WI38 (cell line): ENCODE data around the gene MIA3.

ENCODE experiments used
- H3K4me3 ChIP-seq: 2 replicates; pipeline ENCODE4 v1.5.1; 2011; ENCODE audit warnings: low read depth, mild to moderate bottlenecking, control low read depth, low read length
- TF ChIP-seq, protein P1 (sequence below): IDR thresholded peaks from 2 replicates; pipeline ENCODE4 v1.5.1; 2012; ENCODE audit warnings: low read depth, mild to moderate bottlenecking, control low read depth, low read length

MIA3 gene

DNA sequence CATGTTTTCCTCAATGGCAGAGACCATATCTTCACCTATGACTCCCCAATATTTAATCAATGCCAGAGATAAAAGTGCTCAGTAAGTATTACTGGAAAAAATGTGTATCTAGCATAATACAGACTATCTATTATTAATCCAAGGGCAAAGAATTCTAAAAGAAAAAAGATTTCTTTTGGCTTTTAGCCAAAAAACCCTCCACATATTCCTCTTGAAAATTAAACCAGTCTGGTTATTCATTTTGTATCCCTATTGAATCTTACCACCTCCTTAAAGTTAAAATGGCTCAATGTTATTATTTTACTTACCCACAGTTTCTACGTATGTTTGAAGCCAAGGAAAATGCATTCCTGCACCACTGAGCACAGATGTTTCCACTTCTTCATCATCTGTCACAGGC lies 29.8 kb upstream of the MIA3 start:
- H3K4me3 ChIP-seq = no peak overlapping the region
- TF ChIP-seq, protein P1, sequence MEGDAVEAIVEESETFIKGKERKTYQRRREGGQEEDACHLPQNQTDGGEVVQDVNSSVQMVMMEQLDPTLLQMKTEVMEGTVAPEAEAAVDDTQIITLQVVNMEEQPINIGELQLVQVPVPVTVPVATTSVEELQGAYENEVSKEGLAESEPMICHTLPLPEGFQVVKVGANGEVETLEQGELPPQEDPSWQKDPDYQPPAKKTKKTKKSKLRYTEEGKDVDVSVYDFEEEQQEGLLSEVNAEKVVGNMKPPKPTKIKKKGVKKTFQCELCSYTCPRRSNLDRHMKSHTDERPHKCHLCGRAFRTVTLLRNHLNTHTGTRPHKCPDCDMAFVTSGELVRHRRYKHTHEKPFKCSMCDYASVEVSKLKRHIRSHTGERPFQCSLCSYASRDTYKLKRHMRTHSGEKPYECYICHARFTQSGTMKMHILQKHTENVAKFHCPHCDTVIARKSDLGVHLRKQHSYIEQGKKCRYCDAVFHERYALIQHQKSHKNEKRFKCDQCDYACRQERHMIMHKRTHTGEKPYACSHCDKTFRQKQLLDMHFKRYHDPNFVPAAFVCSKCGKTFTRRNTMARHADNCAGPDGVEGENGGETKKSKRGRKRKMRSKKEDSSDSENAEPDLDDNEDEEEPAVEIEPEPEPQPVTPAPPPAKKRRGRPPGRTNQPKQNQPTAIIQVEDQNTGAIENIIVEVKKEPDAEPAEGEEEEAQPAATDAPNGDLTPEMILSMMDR = no peak

DNA sequence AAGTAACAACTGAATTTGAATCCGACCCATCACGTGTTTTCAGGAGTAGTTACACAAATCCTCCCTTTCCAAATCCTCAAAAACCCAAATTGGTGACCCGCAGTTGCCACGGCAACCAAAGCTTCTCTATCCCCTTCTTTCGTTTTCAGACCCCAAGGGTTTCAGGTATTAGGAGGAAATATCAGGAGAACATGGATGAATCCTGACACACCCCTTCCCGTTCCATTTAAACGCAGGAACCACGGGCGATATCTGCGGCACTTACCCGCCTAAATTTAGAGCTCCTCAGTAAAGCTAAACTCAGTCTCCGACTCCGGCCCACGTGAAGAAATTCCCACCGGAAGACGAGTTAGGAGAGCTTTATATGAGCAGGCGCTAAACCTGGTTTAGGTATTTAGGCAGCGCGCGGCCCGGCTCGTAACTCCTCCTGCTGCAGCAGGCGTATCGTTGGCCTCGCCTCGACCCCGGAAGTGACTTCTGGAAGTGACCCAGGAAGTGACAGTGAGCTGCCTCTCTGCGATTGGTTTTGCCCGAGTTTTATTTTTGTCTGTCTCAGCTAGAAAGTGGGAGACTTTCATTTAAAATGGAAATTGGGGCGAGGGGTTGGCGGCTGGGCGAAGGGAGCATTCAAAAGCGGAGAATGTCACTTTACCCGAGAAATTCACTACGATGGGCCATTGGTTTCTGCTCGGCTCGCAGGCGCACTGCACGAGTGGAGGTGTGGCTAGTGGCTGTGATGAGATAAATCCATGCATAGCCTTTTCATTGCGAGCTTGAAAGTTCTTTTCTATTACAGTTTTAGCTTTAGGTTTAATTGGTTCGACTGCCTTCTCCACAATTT lies 28.2 kb upstream of the MIA3 start, which contains the start of gene TAF1A:
TAF1A (minus strand) TSS at position 472 of the 841 bp plus-strand sequence.
- TF ChIP-seq, protein P1 = no peak
- peak within 1 kb of the TSS; percentile 72 for H3K4me3 ChIP-seq

DNA sequence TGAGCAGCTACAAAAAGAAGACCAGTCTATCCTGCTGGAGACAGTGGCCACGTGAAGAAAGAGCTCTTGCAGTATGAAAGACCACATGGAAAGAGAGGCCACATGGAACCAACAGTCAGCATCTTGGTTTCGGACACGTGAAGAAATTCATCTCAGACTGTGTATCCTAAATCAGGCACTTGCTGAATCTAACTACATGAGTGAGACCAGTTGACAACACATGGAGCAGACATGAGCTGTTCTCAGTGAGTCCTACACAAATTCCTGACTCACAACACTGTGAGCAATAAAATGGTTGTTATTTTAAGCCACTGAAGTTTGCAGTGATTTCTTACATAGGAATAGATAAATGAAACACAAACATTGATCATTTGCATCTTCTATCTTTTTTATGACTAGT lies 25.7 kb upstream of the MIA3 start:
- TF ChIP-seq, protein P1 = no peak

DNA sequence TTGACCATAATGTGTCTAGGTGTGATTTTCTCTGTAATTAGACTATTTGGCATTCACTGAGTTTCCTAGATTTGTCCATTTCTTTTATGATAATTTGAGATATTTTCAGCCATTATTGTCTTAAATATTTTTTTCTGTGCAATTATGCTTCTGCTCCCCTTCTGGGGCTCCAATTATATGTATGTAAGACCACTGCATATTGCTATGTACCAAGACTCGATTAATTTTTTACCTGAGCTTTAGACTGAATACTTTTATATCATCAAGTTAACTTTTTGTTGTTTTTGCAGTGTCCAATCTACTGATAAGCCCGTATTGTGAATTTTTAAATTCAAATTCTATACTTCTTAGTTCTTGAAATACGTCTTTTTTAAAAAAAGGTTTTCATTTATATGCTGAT lies 23.1 kb upstream of the MIA3 start:
- TF ChIP-seq, protein P1 = no peak
- H3K4me3 ChIP-seq = no peak overlapping the region

More for the DNA sequence above, 25.7 kb upstream of the MIA3 start:
- no peak overlapping the region for H3K4me3 ChIP-seq

DNA sequence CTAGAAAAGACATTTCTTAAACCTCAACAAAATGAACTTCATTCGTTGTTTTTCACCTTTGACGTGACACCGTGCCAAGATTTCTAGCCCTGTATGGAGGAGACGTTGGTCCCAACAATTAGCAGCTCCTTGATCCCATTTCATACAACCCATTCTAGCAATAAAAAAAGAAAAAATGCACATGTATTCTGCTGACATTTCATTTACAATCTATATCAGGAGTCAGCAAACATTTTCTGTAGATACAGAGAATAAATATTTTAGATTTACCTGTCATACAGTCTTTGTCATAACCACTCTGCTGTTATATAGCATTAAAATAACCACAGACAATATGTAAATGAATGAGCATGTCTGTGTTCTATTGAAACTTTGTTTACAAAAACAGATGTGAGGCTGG lies 21.2 kb upstream of the MIA3 start:
- H3K4me3 ChIP-seq = no peak overlapping the region

DNA sequence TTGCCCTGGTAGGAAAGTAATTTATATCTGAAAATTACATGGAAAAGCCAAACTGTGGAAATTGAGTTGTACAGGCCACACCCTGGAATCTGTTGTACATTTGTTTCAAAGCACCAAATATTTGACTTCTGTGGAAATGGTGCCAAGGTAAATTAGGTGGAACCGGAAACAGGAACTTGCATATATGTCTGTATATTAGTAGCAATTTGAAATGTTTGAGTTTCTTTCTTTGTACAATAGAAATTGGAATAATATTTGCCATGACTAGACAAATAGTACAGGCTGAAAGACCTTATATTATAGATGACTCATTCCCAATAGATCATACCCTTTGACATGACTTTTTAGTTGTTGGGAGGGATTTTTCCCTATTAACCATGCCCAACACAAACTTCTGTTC lies 17.6 kb upstream of the MIA3 start:
- no peak overlapping the region for H3K4me3 ChIP-seq
- TF ChIP-seq, protein P1 = no peak

More for the DNA sequence above, 21.2 kb upstream of the MIA3 start:
- TF ChIP-seq, protein P1 = no peak

DNA sequence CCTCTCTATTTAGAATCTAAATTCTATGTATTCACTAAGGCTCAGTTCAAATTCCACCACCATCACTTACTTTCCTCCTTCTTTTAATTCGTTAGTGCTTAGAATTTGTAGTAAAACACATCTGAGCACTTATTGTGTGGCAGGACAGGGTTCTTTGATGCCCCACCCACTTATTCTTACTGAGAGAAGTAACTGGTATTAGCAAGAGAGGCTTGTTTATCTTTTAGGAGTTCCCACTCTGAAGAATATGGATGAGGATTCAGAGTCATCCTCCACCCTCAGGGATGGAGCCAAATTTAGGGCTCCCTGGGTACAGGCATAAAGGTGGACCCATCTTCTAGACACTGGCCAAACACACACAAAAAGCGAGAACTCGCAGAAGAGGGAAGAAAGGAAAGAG lies 16.6 kb upstream of the MIA3 start:
- TF ChIP-seq, protein P1 = no peak
- no peak overlapping the region for H3K4me3 ChIP-seq
